Transverse colon (tissue), 4 donors: Measurements from ENCODE around the gene EVPL. TPM values are rescaled to one million over a fixed set of nuclear protein-coding genes. Genes with fewer than 3 reads are reported as not detected.

Experiments
- DNase-seq: peaks from one replicate; pipeline ENCODE4 v3.0.0-alpha.2; 2019
- H3K27ac ChIP-seq, 4 donors: fragments of 200-600 bp; sonication (generic); 2 replicates each; pipeline ENCODE4 v1.5.1; 2016 to 2018; ENCODE audit warnings: inconsistent platforms in 4 of 4
- H3K27me3 ChIP-seq: fragments of 200-600 bp; sonication (generic); 2 replicates; pipeline ENCODE4 v1.5.1; 2017; ENCODE audit warnings: inconsistent platforms
- H3K36me3 ChIP-seq, 4 donors: fragments of 200-600 bp; sonication (generic); 2 replicates each; pipeline ENCODE4 v1.5.1; 2017 to 2019; ENCODE audit warnings: inconsistent platforms in 4 of 4
- H3K4me1 ChIP-seq, 4 donors: fragments of 200-600 bp; sonication (generic); 2 replicates each; pipeline ENCODE4 v1.5.1; 2017 to 2020; ENCODE audit warnings: inconsistent platforms in 4 of 4
- H3K4me3 ChIP-seq, 4 donors: fragments of 200-600 bp; sonication (generic); 1 replicate in 1 of 4; 2 replicates in 3 of 4; pipeline versions ENCODE4 v1.5.1 to v1.6.1; 2017 to 2019; ENCODE audit warnings: inconsistent platforms in 4 of 4
- H3K9me3 ChIP-seq, 2 donors: fragments of 200-600 bp; sonication (generic); 2 replicates each; pipeline ENCODE4 v1.5.1; 2017 to 2019; ENCODE audit warnings: inconsistent platforms in 2 of 2
- EP300 ChIP-seq: sonication (generic); formaldehyde crosslinking; IDR thresholded peaks from one replicate; pipeline ENCODE4 v1.6.1; 2017; ENCODE audit warnings: antibody characterized with exemption, low read depth
- POLR2A ChIP-seq: fragments of 450-650 bp; IDR thresholded peaks from one replicate; pipeline ENCODE4 v1.6.1; 2016; ENCODE audit warnings: antibody characterized with exemption, mild to moderate bottlenecking, moderate library complexity
- POLR2AphosphoS5 ChIP-seq, 3 donors: sonication (generic); formaldehyde crosslinking; IDR thresholded peaks; one replicate each; pipeline ENCODE4 v1.6.1; 2016; ENCODE audit warnings: antibody characterized with exemption in 3 of 3
- WGBS, 2 donors: methylation state at CpG; one replicate each; pipeline ENCODE4 v1.1.5; 2018; ENCODE audit warnings: low coverage in 1 of 2; 5-methylcytosine and 5-hydroxymethylcytosine counted together
- in situ Hi-C, 4 donors: fragments of 200-750 bp; cut with MboI; loops; one replicate each; pipeline versions ENCODE4 v1.15.0 to v1.15.1; 2017; ENCODE audit warnings: low sequenced_read_pairs in 3 of 4, low pct_ligation_motif_present in 1 of 4, low pct_unique_long_range_greater_than_20kb in 1 of 4
- intact Hi-C: fragments of 100-400 bp; cut with DNase I; formaldehyde crosslinking; loops from one replicate; pipeline ENCODE4 v1.15.1; 2023; ENCODE audit warnings: low total_unique reads
- total RNA-seq, 4 donors: library from RNA; depleted of rRNA; stranded (reverse); fragments of >200 nt; gene quantifications; one replicate each; pipeline ENCODE4 v1.1.0, GENCODE V29; 2016
- TF ChIP-seq, protein P1 (sequence below), 5 experiments: fragments of 200-600 bp in 3 of 5; fragments of 450-650 bp in 2 of 5; sonication (generic) in 3 of 5; IDR thresholded peaks; 1 replicate in 2 of 5; 2 replicates in 3 of 5; pipeline ENCODE4 v1.5.1; 2016 to 2017; ENCODE audit warnings: antibody characterized with exemption in 5 of 5, inconsistent platforms in 3 of 5, mild to moderate bottlenecking in 2 of 5, moderate library complexity in 1 of 5

Gene EVPL
- total RNA-seq, 4 donors from 2014 or later, result 17.1 to 23.7 (median 20.6) TPM

DNA sequence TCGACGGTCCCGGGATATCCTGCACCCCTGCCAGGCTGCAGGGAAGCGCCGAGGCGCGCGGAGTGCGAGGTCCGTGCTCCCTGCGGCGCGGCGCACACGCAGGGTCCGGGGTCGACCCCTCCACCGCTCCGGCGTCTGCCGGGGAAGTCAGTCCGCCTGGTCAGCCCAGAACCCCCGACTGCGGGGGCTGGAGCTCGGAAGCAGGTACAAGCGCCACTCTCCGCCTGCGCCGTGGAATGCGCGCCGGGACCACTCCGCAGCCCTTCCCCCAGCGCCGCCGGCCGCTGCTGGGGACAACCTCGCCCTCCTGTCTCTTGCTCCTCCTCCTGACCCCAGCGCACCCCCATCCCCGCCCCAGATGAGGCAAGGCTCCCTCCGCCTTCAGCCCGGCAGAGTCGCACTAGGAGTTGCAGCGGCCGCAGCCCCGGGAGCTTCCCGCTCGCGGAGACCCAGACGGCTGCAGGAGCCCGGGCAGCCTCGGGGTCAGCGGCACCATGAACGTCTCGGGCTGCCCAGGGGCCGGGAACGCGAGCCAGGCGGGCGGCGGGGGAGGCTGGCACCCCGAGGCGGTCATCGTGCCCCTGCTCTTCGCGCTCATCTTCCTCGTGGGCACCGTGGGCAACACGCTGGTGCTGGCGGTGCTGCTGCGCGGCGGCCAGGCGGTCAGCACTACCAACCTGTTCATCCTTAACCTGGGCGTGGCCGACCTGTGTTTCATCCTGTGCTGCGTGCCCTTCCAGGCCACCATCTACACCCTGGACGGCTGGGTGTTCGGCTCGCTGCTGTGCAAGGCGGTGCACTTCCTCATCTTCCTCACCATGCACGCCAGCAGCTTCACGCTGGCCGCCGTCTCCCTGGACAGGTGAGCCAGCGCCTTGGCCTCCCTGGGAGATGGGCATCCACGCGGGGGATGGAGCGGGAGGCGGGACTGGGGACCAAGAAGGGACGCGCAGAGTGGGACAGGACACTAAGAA lies 47.6 kb upstream of the EVPL start, which contains the start of gene GALR2:
TSS of gene GALR2 (plus strand) at position 392 of the 974 bp plus-strand sequence. CDS start at position 495, 103 bp downstream.
- in situ Hi-C loops, result no loop called here
- H3K4me3 ChIP-seq, result peak within 1 kb of the TSS in 3 of 4 donors; percentile 2 to 27 (median 13)
- no peak for DNase-seq
- H3K4me1 ChIP-seq, result peaks cover 32 to 58% (median 45%) of the 10 kb centered on the region in 4 donors
- peak within 1 kb of the TSS in 1 of 4 donors; percentile 58 for H3K27ac ChIP-seq
- no peak for TF ChIP-seq POLR2A
- no peak for TF ChIP-seq POLR2AphosphoS5 (IDR thresholded peaks at IDR 0.05)
- no peak for TF ChIP-seq EP300
- no peaks in the 10 kb centered on the region for H3K9me3 ChIP-seq
- no peaks in the 10 kb centered on the region for H3K36me3 ChIP-seq
- peaks cover 63% of the 10 kb centered on the region for H3K27me3 ChIP-seq
- intact Hi-C loops, result loop anchor here (10.0 kb wide), 1 partner anchor 60 kb away; no protein-coding TSS in a partner anchor
- WGBS, 2 donors, result 10% methylated on average over 58 of the region's 92 CpGs; no CpG with 5 or more reads in 1 of the 2 donors

DNA sequence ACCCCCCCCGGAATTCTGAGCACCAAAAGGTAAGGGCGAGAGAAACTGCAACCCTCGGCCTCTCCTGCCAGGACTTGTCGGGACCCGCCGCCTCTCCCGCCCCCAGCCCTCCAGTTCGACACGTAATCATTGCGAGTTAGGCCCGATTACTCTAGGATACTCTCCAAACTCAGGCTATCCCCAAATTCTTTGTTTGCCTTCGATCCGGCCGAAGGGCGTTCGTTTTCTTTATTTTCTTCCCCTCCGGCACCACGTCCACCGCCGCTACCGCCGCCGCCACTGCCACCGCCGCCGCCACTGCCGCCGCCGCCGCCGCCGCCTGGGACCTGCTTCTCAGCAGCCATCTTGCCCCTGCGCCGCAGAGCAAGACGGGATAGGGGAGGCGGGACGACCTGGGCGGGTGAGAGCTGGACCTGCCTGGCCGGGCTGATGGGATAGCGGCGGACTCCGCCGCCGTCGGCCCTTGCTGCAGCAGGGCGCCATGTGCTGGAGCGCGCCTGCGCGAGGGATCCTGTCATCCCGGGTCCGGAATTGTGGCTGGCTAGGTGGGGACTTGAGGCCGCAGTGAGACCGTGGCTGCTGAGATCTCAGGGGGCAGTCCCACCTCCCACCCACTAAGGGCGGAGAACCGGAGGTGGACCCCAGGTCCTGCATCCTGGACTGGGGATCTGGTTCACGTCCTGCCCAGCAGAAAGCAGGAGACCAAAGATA lies 45.2 kb upstream of the EVPL start, which contains the start of gene SRP68:
TSS of gene SRP68 (minus strand) at position 370 of the 711 bp plus-strand sequence. CDS start at position 344, 26 bp downstream.
- peak; percentile 77 for TF ChIP-seq POLR2A
- TF ChIP-seq POLR2AphosphoS5 (IDR thresholded peaks at IDR 0.05), result peak; percentile 65 to 86 (median 80)
- TF ChIP-seq, protein P1, sequence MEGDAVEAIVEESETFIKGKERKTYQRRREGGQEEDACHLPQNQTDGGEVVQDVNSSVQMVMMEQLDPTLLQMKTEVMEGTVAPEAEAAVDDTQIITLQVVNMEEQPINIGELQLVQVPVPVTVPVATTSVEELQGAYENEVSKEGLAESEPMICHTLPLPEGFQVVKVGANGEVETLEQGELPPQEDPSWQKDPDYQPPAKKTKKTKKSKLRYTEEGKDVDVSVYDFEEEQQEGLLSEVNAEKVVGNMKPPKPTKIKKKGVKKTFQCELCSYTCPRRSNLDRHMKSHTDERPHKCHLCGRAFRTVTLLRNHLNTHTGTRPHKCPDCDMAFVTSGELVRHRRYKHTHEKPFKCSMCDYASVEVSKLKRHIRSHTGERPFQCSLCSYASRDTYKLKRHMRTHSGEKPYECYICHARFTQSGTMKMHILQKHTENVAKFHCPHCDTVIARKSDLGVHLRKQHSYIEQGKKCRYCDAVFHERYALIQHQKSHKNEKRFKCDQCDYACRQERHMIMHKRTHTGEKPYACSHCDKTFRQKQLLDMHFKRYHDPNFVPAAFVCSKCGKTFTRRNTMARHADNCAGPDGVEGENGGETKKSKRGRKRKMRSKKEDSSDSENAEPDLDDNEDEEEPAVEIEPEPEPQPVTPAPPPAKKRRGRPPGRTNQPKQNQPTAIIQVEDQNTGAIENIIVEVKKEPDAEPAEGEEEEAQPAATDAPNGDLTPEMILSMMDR (IDR thresholded peaks at IDR 0.05), result no peak
- peaks cover 39% of the 10 kb centered on the region for H3K27me3 ChIP-seq
- peak within 1 kb of the TSS; percentile 75 to 85 (median 82) for H3K27ac ChIP-seq
- no peaks in the 10 kb centered on the region for H3K9me3 ChIP-seq
- H3K4me3 ChIP-seq, result peak within 1 kb of the TSS; percentile 74 to 88 (median 78)
- peaks cover 32 to 62% (median 45%) of the 10 kb centered on the region in 4 donors for H3K4me1 ChIP-seq
- peak; percentile 93 for DNase-seq
- in situ Hi-C loops, result no loop called here
- 1 to 7% methylated on average over 3 to 54 of the region's 57 CpGs for WGBS, 2 donors
- intact Hi-C loops, result loop anchor here (10.0 kb wide), 1 partner anchor 58 kb away; no protein-coding TSS in a partner anchor
- peaks cover 0 to 7% (median under 1%) of the 10 kb centered on the region in 4 donors for H3K36me3 ChIP-seq

DNA sequence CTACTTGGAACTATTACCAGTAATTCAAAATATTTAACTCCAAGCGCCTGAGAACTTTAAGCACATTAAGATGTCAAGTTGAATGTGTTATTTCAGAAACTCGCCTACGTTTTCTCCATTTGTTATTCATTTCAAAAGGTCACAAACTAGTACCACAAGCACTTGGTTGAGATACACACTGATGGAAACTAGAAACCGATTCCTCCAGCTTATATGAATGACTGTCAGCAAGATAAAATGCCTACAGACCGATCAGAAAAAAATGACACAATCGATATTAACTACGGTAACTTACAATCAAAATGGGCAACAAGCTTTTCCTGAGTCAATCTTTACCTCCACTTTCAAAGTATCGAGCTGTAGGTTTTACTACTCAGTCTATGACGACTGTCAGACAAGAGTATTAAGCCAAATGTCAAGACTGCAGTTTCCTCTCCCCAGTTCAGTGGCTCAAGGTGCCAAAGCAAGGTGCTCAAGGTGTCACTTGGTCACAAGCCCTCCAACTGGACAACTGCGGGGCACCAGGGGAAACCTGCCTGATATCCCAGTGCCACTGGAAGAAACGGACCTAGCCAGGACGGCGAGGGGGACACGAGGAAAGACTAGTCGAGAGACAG lies 44.5 kb upstream of the EVPL start:
- TF ChIP-seq POLR2A, result no peak
- TF ChIP-seq POLR2AphosphoS5 (IDR thresholded peaks at IDR 0.05), result no peak
- no peak for TF ChIP-seq EP300
- TF ChIP-seq, protein P1 (IDR thresholded peaks at IDR 0.05), result no peak
- peaks cover 32 to 56% (median 39%) of the 10 kb centered on the region in 4 donors for H3K4me1 ChIP-seq
- in situ Hi-C loops, result no loop called here

DNA sequence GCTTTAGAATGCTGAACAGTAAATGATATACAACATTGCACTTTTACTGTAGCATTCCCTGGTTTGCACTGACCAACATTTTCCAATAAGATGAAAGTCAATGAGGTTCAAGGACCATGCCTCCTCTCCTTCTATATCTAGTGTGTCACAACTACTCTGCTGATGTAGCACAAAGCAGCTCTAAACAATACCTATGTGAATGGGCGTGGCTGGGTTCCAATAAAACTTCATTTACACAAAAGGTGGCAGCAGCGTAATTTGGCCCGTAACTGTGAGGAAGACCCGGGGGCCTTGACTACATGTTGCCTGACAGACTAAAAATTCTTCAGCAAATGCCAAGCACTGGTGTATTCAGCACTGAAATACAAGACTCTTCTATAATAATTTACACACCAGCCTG lies 38.7 kb upstream of the EVPL start:
- 30 to 40% methylated on average over 2 to 4 of the region's 4 CpGs for WGBS, 2 donors

More for the DNA sequence above, 44.5 kb upstream of the EVPL start:
- Histone ChIP-seq H3K36me3 (peaks cover 0 to 12% (median 4%) of the 10 kb centered on the region in 4 donors), H3K27me3 (peaks cover 33% of the 10 kb centered on the region), H3K9me3 (no peaks in the 10 kb centered on the region), H3K4me3 (peak overlapping the region; percentile 74 to 88 (median 78)), H3K27ac (peak overlapping the region; percentile 75 to 85 (median 82))
- DNase-seq, result no peak
- 4 to 5% methylated on average over 8 to 15 of the region's 15 CpGs for WGBS, 2 donors
- intact Hi-C loops, result loop anchor here (10.0 kb wide), 1 partner anchor 57 kb away; no protein-coding TSS in a partner anchor

More for the DNA sequence above, 38.7 kb upstream of the EVPL start:
- DNase-seq, result no peak
- H3K9me3 ChIP-seq, result no peaks in the 10 kb centered on the region
- H3K4me3 ChIP-seq, result no peak overlapping the region
- no peak overlapping the region for H3K27ac ChIP-seq
- TF ChIP-seq POLR2A (no peak), EP300 (no peak), POLR2AphosphoS5 (IDR thresholded peaks at IDR 0.05) (no peak)
- TF ChIP-seq, protein P1 (IDR thresholded peaks at IDR 0.05), result no peak
- peaks cover under 1 to 22% (median 5%) of the 10 kb centered on the region in 4 donors for H3K4me1 ChIP-seq
- in situ Hi-C loops, result no loop called here
- no peaks in the 10 kb centered on the region for H3K27me3 ChIP-seq
- intact Hi-C loops, result no loop called here
- peaks cover 0 to 58% (median 28%) of the 10 kb centered on the region in 4 donors for H3K36me3 ChIP-seq
